Measurements from ENCODE around the gene VAV3.
"Not testable (repeated sequence)": the region's sequence is repeated elsewhere in the genome, so short reads cannot be mapped to it uniquely, and the experiment has no call there.

Gene VAV3

GRCh38 chr1:107650825-107651224 lies 314.2 kb downstream of the VAV3 start:
- not testable (repeated sequence) for H3K27me3 ChIP-seq (ENCODE audit: insufficient read depth, low read length); H3K4me3 ChIP-seq (ENCODE audit: low read depth, low read length); H3K36me3 ChIP-seq (ENCODE audit: insufficient read depth, low read length); H3K27ac ChIP-seq (ENCODE audit: low read depth, low read length); H2AFZ ChIP-seq (ENCODE audit: low read length, unreplicated experiment); H3K79me2 ChIP-seq (ENCODE audit: control insufficient read depth, insufficient read depth, low read length, unreplicated experiment)
- H3K4me1 ChIP-seq (ENCODE audit: control insufficient read depth, insufficient read depth, low read length, unreplicated experiment): peaks cover 13% of the 10 kb centered on the region

DNA sequence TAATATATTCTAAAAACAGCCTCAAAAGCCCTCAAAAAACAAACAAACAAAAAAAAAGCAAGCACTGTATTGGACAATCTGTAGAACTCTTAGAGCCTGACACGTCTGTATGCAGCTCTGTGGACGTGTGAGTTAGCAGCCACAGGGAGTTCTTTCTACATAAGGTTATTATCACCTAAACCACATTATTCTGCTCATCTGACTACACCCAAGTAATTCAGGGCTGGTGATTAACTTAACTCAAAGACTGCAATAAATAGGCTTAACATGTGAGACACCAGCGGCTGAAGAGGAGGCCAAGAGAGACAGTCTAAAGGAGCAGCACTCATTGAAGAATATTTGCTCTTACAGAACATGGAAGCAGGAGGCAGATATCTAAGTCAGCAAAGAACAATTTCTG lies 316.0 kb downstream of the VAV3 start:
- no peak overlapping the region for H3K4me3 ChIP-seq (ENCODE audit: low read depth, low read length)
- H3K79me2 ChIP-seq (ENCODE audit: control insufficient read depth, insufficient read depth, low read length, unreplicated experiment): no peaks in the 10 kb centered on the region
- no peak overlapping the region for H2AFZ ChIP-seq (ENCODE audit: low read length, unreplicated experiment)

GRCh38 chr1:107648071-107648470 lies 316.9 kb downstream of the VAV3 start:
- peak overlapping the region; percentile 59 for H3K27ac ChIP-seq (ENCODE audit: low read depth, low read length)
- H3K36me3 ChIP-seq (ENCODE audit: insufficient read depth, low read length): no peaks in the 10 kb centered on the region
- H2AFZ ChIP-seq (ENCODE audit: low read length, unreplicated experiment): no peak overlapping the region
- no peaks in the 10 kb centered on the region for H3K79me2 ChIP-seq (ENCODE audit: control insufficient read depth, insufficient read depth, low read length, unreplicated experiment)
- H3K27me3 ChIP-seq (ENCODE audit: insufficient read depth, low read length): no peaks in the 10 kb centered on the region
- no peak overlapping the region for H3K4me3 ChIP-seq (ENCODE audit: low read depth, low read length)
- H3K4me1 ChIP-seq (ENCODE audit: control insufficient read depth, insufficient read depth, low read length, unreplicated experiment): peaks cover 13% of the 10 kb centered on the region

More for the DNA sequence above, 316.0 kb downstream of the VAV3 start:
- Histone ChIP-seq H3K27me3 (ENCODE audit: insufficient read depth, low read length) (no peaks in the 10 kb centered on the region), H3K4me1 (ENCODE audit: control insufficient read depth, insufficient read depth, low read length, unreplicated experiment) (peaks cover 13% of the 10 kb centered on the region), H3K27ac (ENCODE audit: low read depth, low read length) (no peak overlapping the region), H3K36me3 (ENCODE audit: insufficient read depth, low read length) (no peaks in the 10 kb centered on the region)

- no peak overlapping the region for H2AFZ ChIP-seq (ENCODE audit: low read length, unreplicated experiment)
- H3K4me1 ChIP-seq (ENCODE audit: control insufficient read depth, insufficient read depth, low read length, unreplicated experiment): peaks cover 13% of the 10 kb centered on the region
- no peaks in the 10 kb centered on the region for H3K36me3 ChIP-seq (ENCODE audit: insufficient read depth, low read length)
- no peak overlapping the region for H3K4me3 ChIP-seq (ENCODE audit: low read depth, low read length)
- no peak overlapping the region for H3K27ac ChIP-seq (ENCODE audit: low read depth, low read length)
- H3K27me3 ChIP-seq (ENCODE audit: insufficient read depth, low read length): no peaks in the 10 kb centered on the region
- no peaks in the 10 kb centered on the region for H3K79me2 ChIP-seq (ENCODE audit: control insufficient read depth, insufficient read depth, low read length, unreplicated experiment)
Observed at GRCh38 chr1:107647012-107647411, 318.0 kb downstream of the VAV3 start.

- no peak overlapping the region for H3K4me3 ChIP-seq (ENCODE audit: low read depth, low read length)
- no peak overlapping the region for H3K27ac ChIP-seq (ENCODE audit: low read depth, low read length)
- no peaks in the 10 kb centered on the region for H3K36me3 ChIP-seq (ENCODE audit: insufficient read depth, low read length)
- H2AFZ ChIP-seq (ENCODE audit: low read length, unreplicated experiment): no peak overlapping the region
- H3K4me1 ChIP-seq (ENCODE audit: control insufficient read depth, insufficient read depth, low read length, unreplicated experiment): peaks cover 9% of the 10 kb centered on the region
- no peaks in the 10 kb centered on the region for H3K79me2 ChIP-seq (ENCODE audit: control insufficient read depth, insufficient read depth, low read length, unreplicated experiment)
- H3K27me3 ChIP-seq (ENCODE audit: insufficient read depth, low read length): no peaks in the 10 kb centered on the region; the same call in 1 of the 2 replicates
Observed at GRCh38 chr1:107643766-107644165, 321.2 kb downstream of the VAV3 start.

DNA sequence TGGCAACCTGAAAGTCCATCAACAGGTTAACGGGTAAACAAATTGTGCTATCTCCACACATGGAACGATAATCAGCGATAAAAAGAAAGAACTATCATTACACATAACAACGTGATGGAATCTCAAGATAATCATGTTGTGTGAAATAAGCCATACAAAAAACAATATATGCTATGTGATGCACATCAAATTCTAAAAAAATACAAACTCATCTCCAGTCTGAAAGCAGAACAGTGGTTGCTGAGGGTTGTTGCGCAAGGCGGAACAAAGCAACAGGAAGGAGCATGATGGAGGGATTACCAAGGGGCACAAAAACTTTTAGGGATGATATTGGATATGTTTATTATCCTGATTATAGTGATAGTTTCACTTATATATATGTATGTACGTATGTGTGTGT lies 324.8 kb downstream of the VAV3 start:
- Histone ChIP-seq H3K27me3 (ENCODE audit: insufficient read depth, low read length) (no peaks in the 10 kb centered on the region; the same call in 1 of the 2 replicates), H2AFZ (ENCODE audit: low read length, unreplicated experiment) (no peak overlapping the region), H3K79me2 (ENCODE audit: control insufficient read depth, insufficient read depth, low read length, unreplicated experiment) (no peaks in the 10 kb centered on the region), H3K36me3 (ENCODE audit: insufficient read depth, low read length) (no peaks in the 10 kb centered on the region), H3K4me1 (ENCODE audit: control insufficient read depth, insufficient read depth, low read length, unreplicated experiment) (no peaks in the 10 kb centered on the region), H3K27ac (ENCODE audit: low read depth, low read length) (no peak overlapping the region), H3K4me3 (ENCODE audit: low read depth, low read length) (no peak overlapping the region)

DNA sequence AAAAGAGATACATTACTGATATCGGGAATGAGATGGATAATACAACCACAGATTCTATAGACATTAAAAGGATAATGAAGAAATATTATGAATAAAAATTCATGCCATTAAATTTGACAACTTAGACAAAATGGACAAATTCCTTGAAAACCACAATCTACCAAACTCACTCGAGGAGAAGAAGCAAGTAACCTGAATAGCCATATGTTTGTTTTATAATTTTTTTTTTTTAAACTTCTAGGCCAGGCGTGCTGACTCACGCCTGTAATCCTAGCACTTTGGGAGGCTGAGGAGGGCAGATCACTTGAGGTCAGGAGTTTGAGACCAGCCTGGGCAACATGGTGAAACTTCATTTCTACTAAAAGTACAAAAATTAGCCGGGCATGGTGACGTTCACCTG lies 327.9 kb downstream of the VAV3 start:
- Histone ChIP-seq H2AFZ (ENCODE audit: low read length, unreplicated experiment) (no peak overlapping the region), H3K27me3 (ENCODE audit: insufficient read depth, low read length) (no peaks in the 10 kb centered on the region; the same call in 1 of the 2 replicates), H3K4me3 (ENCODE audit: low read depth, low read length) (no peak overlapping the region), H3K36me3 (ENCODE audit: insufficient read depth, low read length) (no peaks in the 10 kb centered on the region), H3K4me1 (ENCODE audit: control insufficient read depth, insufficient read depth, low read length, unreplicated experiment) (no peaks in the 10 kb centered on the region), H3K27ac (ENCODE audit: low read depth, low read length) (no peak overlapping the region), H3K79me2 (ENCODE audit: control insufficient read depth, insufficient read depth, low read length, unreplicated experiment) (no peaks in the 10 kb centered on the region)

- H3K4me1 ChIP-seq (ENCODE audit: control insufficient read depth, insufficient read depth, low read length, unreplicated experiment): no peaks in the 10 kb centered on the region
- no peak overlapping the region for H2AFZ ChIP-seq (ENCODE audit: low read length, unreplicated experiment)
- H3K27me3 ChIP-seq (ENCODE audit: insufficient read depth, low read length): no peaks in the 10 kb centered on the region
- no peak overlapping the region for H3K27ac ChIP-seq (ENCODE audit: low read depth, low read length)
- H3K36me3 ChIP-seq (ENCODE audit: insufficient read depth, low read length): no peaks in the 10 kb centered on the region
- H3K79me2 ChIP-seq (ENCODE audit: control insufficient read depth, insufficient read depth, low read length, unreplicated experiment): no peaks in the 10 kb centered on the region
- H3K4me3 ChIP-seq (ENCODE audit: low read depth, low read length): no peak overlapping the region
Observed at GRCh38 chr1:107633596-107633995, 331.4 kb downstream of the VAV3 start.

- H2AFZ ChIP-seq (ENCODE audit: low read length, unreplicated experiment): no peak overlapping the region
- no peaks in the 10 kb centered on the region for H3K79me2 ChIP-seq (ENCODE audit: control insufficient read depth, insufficient read depth, low read length, unreplicated experiment)
- no peak overlapping the region for H3K27ac ChIP-seq (ENCODE audit: low read depth, low read length)
- H3K4me1 ChIP-seq (ENCODE audit: control insufficient read depth, insufficient read depth, low read length, unreplicated experiment): no peaks in the 10 kb centered on the region
- no peak overlapping the region for H3K4me3 ChIP-seq (ENCODE audit: low read depth, low read length)
- no peaks in the 10 kb centered on the region for H3K27me3 ChIP-seq (ENCODE audit: insufficient read depth, low read length)
- no peaks in the 10 kb centered on the region for H3K36me3 ChIP-seq (ENCODE audit: insufficient read depth, low read length)
Observed at GRCh38 chr1:107626073-107626796, 338.7 kb downstream of the VAV3 start.

GRCh38 chr1:107625405-107626029 lies 339.5 kb downstream of the VAV3 start:
- Histone ChIP-seq H3K36me3 (ENCODE audit: insufficient read depth, low read length) (no peaks in the 10 kb centered on the region), H3K4me3 (ENCODE audit: low read depth, low read length) (no peak overlapping the region)

GRCh38 chr1:107623431-107623830 lies 341.5 kb downstream of the VAV3 start:
- Histone ChIP-seq H3K27ac (ENCODE audit: low read depth, low read length) (no peak overlapping the region), H2AFZ (ENCODE audit: low read length, unreplicated experiment) (no peak overlapping the region), H3K4me3 (ENCODE audit: low read depth, low read length) (no peak overlapping the region), H3K79me2 (ENCODE audit: control insufficient read depth, insufficient read depth, low read length, unreplicated experiment) (no peaks in the 10 kb centered on the region), H3K36me3 (ENCODE audit: insufficient read depth, low read length) (no peaks in the 10 kb centered on the region), H3K4me1 (ENCODE audit: control insufficient read depth, insufficient read depth, low read length, unreplicated experiment) (no peaks in the 10 kb centered on the region), H3K27me3 (ENCODE audit: insufficient read depth, low read length) (0 out of 2 replicates have a peak, but pooled peaks cover 3% of the 10 kb centered on the region)

More at GRCh38 chr1:107625405-107626029, 339.5 kb downstream of the VAV3 start:
- Histone ChIP-seq H3K4me1 (ENCODE audit: control insufficient read depth, insufficient read depth, low read length, unreplicated experiment) (no peaks in the 10 kb centered on the region), H3K27ac (ENCODE audit: low read depth, low read length) (no peak overlapping the region), H3K27me3 (ENCODE audit: insufficient read depth, low read length) (0 out of 2 replicates have a peak, but pooled peaks cover under 1% of the 10 kb centered on the region), H3K79me2 (ENCODE audit: control insufficient read depth, insufficient read depth, low read length, unreplicated experiment) (no peaks in the 10 kb centered on the region), H2AFZ (ENCODE audit: low read length, unreplicated experiment) (no peak overlapping the region)
